ENCODE data around the gene PECR. TPM values are rescaled to one million over a fixed set of nuclear protein-coding genes. Genes with fewer than 3 reads are reported as not detected.

Gene PECR
- total RNA-seq, 4 donors from 2014 or later = 4.9 to 15.3 (median 7.7) TPM

DNA sequence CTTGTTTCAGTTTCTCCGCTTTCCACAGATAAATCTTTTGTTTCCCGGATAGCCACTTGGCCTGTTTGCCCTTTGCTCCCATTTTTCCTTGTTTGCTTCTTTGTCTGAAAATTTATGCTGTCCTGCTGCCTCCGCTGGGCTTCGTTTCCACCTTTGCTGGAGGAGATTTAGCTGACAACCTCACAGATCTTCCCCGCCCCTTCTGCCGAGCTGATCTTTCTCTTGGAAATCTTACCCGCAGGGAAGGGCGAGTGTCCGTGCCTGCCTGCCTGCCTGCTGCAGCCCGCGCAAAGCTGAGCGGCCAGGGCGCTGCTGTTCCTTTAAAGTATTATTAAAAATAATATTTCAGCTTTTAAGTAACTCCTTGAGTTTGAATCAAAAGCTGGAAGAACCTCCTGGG lies 26.2 kb upstream of the PECR start:
- WGBS, 2 donors (ENCODE audit: low coverage in 1 of 2) = 28 to 33% methylated on average over 4 to 13 of the region's 13 CpGs
- Histone ChIP-seq H3K36me3 (peaks cover 0 to 20% of the 10 kb centered on the region in 2 donors), H3K27me3 (peaks cover 33% of the 10 kb centered on the region), H3K4me1 (peaks cover 0 to 38% (median 14%) of the 10 kb centered on the region in 3 donors), H3K9me3 (no peaks in the 10 kb centered on the region), H3K27ac (peak overlapping the region in 1 of 4 donors; percentile 96), H3K4me3 (no peak overlapping the region)
- no peak for ATAC-seq
- TF ChIP-seq, protein P1, sequence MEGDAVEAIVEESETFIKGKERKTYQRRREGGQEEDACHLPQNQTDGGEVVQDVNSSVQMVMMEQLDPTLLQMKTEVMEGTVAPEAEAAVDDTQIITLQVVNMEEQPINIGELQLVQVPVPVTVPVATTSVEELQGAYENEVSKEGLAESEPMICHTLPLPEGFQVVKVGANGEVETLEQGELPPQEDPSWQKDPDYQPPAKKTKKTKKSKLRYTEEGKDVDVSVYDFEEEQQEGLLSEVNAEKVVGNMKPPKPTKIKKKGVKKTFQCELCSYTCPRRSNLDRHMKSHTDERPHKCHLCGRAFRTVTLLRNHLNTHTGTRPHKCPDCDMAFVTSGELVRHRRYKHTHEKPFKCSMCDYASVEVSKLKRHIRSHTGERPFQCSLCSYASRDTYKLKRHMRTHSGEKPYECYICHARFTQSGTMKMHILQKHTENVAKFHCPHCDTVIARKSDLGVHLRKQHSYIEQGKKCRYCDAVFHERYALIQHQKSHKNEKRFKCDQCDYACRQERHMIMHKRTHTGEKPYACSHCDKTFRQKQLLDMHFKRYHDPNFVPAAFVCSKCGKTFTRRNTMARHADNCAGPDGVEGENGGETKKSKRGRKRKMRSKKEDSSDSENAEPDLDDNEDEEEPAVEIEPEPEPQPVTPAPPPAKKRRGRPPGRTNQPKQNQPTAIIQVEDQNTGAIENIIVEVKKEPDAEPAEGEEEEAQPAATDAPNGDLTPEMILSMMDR (IDR thresholded peaks at IDR 0.05) = no peak
- TF ChIP-seq EP300 (IDR thresholded peaks at IDR 0.05) (no peak), POLR2AphosphoS5 (IDR thresholded peaks at IDR 0.05) (no peak), POLR2A (IDR thresholded peaks at IDR 0.05) (no peak)

DNA sequence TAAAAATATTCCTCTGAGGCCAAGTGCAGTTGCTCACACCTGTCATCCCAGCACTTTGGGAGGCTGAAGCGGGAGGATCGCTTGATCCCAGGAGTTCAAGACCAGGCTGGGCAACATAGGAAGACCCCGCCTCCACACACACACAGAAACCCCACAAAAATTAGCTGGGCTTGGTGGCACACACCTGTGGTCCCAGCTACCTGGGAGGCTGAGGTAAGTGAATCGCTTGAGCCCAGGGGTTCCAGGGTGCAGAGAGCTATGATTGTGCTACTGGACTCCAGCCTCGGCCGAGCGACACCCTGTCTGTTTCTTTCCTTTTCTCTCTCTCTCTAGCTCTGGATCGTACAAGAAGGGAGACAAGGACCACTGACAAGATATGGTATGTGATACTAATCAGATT lies 25.7 kb upstream of the PECR start:
- Histone ChIP-seq H3K4me1 (peaks cover 0 to 33% (median 14%) of the 10 kb centered on the region in 3 donors), H3K4me3 (no peak overlapping the region), H3K9me3 (no peaks in the 10 kb centered on the region), H3K27ac (peak overlapping the region in 1 of 4 donors; percentile 96), H3K36me3 (peaks cover 0 to 16% of the 10 kb centered on the region in 2 donors), H3K27me3 (peaks cover 33% of the 10 kb centered on the region)
- TF ChIP-seq, protein P1 (IDR thresholded peaks at IDR 0.05) = no peak
- no peak for TF ChIP-seq POLR2A (IDR thresholded peaks at IDR 0.05)
- no peak for TF ChIP-seq EP300 (IDR thresholded peaks at IDR 0.05)
- no peak for TF ChIP-seq POLR2AphosphoS5 (IDR thresholded peaks at IDR 0.05)
- ATAC-seq = no peak
- WGBS, 2 donors (ENCODE audit: low coverage in 1 of 2) = 88 to 100% methylated on average over 2 to 8 of the region's 8 CpGs

DNA sequence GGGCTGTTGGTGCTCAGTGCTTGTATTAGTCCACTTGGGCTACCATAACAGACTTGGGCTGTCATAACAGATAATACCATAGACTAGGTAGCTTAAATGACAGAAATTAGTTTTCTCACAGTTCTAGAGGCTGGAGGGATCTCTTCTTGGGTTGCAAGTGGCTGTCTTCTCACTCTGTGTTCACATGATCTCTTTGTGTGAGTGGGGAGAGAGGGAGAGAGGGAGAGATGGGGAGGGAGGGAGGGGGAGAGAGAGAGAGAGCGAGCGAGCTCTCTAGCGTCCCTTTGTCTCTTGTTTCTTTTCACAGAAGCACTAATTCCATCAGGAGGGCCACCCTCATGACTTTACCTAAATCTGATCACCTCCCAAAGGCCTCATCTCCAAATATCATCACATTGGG lies 23.1 kb upstream of the PECR start:
- 81% methylated on average over 3 of the region's 3 CpGs; no CpG with 5 or more reads in 1 of the 2 donors for WGBS, 2 donors (ENCODE audit: low coverage in 1 of 2)
- Histone ChIP-seq H3K9me3 (no peaks in the 10 kb centered on the region), H3K27ac (no peak overlapping the region), H3K4me1 (peaks cover 0 to 7% (median 0%) of the 10 kb centered on the region in 3 donors), H3K4me3 (no peak overlapping the region), H3K36me3 (peaks cover 0 to 7% of the 10 kb centered on the region in 2 donors), H3K27me3 (peaks cover 33% of the 10 kb centered on the region)
- TF ChIP-seq POLR2A (IDR thresholded peaks at IDR 0.05) (no peak), POLR2AphosphoS5 (IDR thresholded peaks at IDR 0.05) (no peak), EP300 (IDR thresholded peaks at IDR 0.05) (no peak)
- TF ChIP-seq, protein P1 (IDR thresholded peaks at IDR 0.05) = no peak
- no peak for ATAC-seq

DNA sequence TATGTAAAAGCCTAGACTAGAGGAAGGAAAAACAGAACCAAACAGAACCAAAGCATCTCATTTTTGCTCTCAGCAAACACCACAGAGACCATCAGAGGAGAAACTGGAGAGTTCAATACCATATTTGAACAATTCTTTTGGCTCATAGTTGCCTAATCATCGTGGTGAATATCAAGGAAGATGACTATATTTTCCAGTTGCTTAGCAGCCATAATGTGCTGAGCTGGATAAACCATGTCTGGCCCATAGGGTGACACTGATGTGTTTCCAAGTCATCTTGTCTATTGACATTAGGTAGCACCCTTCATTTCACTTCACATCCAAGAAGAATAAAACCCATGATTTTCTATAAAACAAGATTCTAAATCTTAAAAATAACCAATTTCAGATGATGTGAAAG lies 21.6 kb upstream of the PECR start:
- 57 to 60% methylated on average over 1 of the region's 1 CpG for WGBS, 2 donors (ENCODE audit: low coverage in 1 of 2)
- Histone ChIP-seq H3K4me1 (peaks cover 0 to 1% (median 0%) of the 10 kb centered on the region in 3 donors), H3K9me3 (no peaks in the 10 kb centered on the region), H3K27ac (no peak overlapping the region), H3K4me3 (no peak overlapping the region), H3K27me3 (peaks cover 33% of the 10 kb centered on the region), H3K36me3 (peaks cover 0 to 7% of the 10 kb centered on the region in 2 donors)
- ATAC-seq = no peak
- TF ChIP-seq, protein P1 (IDR thresholded peaks at IDR 0.05) = no peak
- no peak for TF ChIP-seq EP300 (IDR thresholded peaks at IDR 0.05)
- TF ChIP-seq POLR2AphosphoS5 (IDR thresholded peaks at IDR 0.05) = no peak
- no peak for TF ChIP-seq POLR2A (IDR thresholded peaks at IDR 0.05)

DNA sequence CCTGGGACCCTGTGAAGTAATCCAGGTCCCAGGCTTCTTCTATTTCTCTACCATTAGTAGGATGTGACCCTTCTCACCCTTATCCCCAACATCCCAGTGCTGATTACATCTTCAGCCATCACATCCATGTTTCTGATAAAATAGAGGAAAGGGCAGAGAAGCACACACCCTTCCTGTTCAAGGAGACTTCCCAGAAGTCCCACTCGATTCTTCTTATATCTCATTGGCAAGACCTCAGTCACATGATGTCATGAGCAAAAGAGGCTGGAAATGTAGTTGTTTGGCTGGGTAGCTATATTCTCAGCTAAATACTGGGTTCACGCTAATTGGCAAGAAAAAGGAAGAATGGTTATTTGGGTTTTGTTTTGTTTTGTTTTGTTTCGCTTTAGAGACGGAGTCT lies 19.5 kb upstream of the PECR start:
- H3K4me1 ChIP-seq = no peaks in the 10 kb centered on the region
- WGBS, 2 donors (ENCODE audit: low coverage in 1 of 2) = 86 to 89% methylated on average over 2 to 4 of the region's 4 CpGs
- H3K9me3 ChIP-seq = no peaks in the 10 kb centered on the region
- ATAC-seq = no peak
- peaks cover 0 to 7% of the 10 kb centered on the region in 2 donors for H3K36me3 ChIP-seq
- no peak overlapping the region for H3K4me3 ChIP-seq
- no peak overlapping the region for H3K27ac ChIP-seq
- TF ChIP-seq POLR2AphosphoS5 (IDR thresholded peaks at IDR 0.05) (no peak), POLR2A (IDR thresholded peaks at IDR 0.05) (no peak), EP300 (IDR thresholded peaks at IDR 0.05) (no peak)
- TF ChIP-seq, protein P1 (IDR thresholded peaks at IDR 0.05) = no peak
- peaks cover 16% of the 10 kb centered on the region for H3K27me3 ChIP-seq
